Measurements from ENCODE around the gene PIAS2. TPM values are rescaled to one million over a fixed set of nuclear protein-coding genes. Genes with fewer than 3 reads are reported as not detected.

Gene PIAS2
- 7.7 TPM for polyA plus RNA-seq (2012; ENCODE audit: insufficient read length, low read depth)

DNA sequence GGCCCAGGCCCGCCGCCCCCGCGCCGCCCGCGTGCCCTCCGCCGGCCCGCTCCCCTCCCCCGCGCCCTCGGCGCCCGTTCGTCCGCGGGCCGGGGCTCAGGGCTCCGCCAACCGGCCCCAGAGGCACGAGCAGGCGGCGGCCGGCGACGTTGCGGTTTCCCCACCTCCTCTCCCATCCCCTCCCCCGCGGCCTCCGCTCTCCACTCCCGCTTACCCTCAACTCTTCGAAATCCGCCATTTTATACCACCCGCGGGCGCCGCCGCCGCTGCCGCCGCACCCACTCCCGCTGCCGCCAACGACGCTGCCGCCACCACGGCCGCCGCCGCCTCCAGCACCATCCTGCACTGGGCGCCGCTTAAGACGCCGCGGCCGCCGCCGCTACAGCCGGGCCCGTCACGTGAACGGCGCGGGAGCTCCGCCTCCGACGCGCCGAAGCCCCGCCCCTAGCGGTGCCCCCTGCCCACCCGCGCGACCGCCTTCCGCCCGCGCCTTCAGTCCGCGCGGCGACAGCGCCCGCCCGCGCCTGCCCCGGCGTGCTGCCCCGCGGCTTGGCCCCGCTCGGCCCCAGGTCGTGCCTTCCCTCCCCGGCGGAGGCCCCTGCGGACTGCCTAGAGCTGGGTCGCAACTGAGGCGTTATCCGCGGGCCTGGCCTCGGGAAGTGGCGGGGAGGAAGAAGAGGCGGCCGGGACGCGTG, at the start of gene PIAS2, which contains the start of gene KATNAL2:
Gene PIAS2, minus strand, starts transcription at position 400 of the 695 bp plus-strand sequence. Its CDS starts 162 bp downstream, at position 238.
Gene KATNAL2, plus strand, starts transcription at position 495 of the 695 bp plus-strand sequence. CDS start 29,271 bp downstream, outside the sequence.
- TF ChIP-seq POLR2AphosphoS5 (IDR thresholded peaks at IDR 0.05; ENCODE audit: low read depth, low read length) (peak; percentile 78), SIN3A (IDR thresholded peaks at IDR 0.05; ENCODE audit: borderline replicate concordance, insufficient read depth, low read length) (no peak), FOXP2 (optimal IDR thresholded peaks at IDR 0.05; ENCODE audit: borderline replicate concordance, extremely low read depth, extremely low read length, insufficient read depth) (peak; percentile 66)

DNA sequence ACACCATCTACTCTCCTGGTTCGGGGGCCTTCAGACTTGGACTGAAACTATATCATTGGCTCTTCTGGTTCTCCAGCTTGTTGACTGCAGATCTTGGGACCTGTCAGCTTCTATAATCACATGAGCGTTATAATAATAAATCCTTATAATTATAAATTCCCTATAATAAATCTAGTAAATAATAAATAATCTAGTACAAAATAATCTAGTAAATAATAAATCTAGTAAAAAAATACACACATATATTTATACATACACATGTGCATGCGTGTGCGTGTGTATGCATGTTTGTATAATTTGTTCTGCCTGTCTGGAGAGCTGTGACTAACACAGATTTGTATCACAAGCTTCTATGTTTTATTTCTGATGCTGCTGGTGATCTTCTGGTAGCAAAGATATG, 40.9 kb upstream of the PIAS2 start:
- TF ChIP-seq FOXP2 (optimal IDR thresholded peaks at IDR 0.05; ENCODE audit: borderline replicate concordance, extremely low read depth, extremely low read length, insufficient read depth), result no peak
- TF ChIP-seq SIN3A (IDR thresholded peaks at IDR 0.05; ENCODE audit: borderline replicate concordance, insufficient read depth, low read length), result no peak

GRCh38 chr18:46953195-46953594, 35.9 kb upstream of the PIAS2 start:
- TF ChIP-seq TAF1 (IDR thresholded peaks at IDR 0.05; ENCODE audit: borderline replicate concordance, insufficient read depth, low read length) (no peak), FOXP2 (optimal IDR thresholded peaks at IDR 0.05; ENCODE audit: borderline replicate concordance, extremely low read depth, extremely low read length, insufficient read depth) (no peak), POLR2AphosphoS5 (IDR thresholded peaks at IDR 0.05; ENCODE audit: low read depth, low read length) (no peak), SIN3A (IDR thresholded peaks at IDR 0.05; ENCODE audit: borderline replicate concordance, insufficient read depth, low read length) (no peak)
- TF ChIP-seq, protein P1, sequence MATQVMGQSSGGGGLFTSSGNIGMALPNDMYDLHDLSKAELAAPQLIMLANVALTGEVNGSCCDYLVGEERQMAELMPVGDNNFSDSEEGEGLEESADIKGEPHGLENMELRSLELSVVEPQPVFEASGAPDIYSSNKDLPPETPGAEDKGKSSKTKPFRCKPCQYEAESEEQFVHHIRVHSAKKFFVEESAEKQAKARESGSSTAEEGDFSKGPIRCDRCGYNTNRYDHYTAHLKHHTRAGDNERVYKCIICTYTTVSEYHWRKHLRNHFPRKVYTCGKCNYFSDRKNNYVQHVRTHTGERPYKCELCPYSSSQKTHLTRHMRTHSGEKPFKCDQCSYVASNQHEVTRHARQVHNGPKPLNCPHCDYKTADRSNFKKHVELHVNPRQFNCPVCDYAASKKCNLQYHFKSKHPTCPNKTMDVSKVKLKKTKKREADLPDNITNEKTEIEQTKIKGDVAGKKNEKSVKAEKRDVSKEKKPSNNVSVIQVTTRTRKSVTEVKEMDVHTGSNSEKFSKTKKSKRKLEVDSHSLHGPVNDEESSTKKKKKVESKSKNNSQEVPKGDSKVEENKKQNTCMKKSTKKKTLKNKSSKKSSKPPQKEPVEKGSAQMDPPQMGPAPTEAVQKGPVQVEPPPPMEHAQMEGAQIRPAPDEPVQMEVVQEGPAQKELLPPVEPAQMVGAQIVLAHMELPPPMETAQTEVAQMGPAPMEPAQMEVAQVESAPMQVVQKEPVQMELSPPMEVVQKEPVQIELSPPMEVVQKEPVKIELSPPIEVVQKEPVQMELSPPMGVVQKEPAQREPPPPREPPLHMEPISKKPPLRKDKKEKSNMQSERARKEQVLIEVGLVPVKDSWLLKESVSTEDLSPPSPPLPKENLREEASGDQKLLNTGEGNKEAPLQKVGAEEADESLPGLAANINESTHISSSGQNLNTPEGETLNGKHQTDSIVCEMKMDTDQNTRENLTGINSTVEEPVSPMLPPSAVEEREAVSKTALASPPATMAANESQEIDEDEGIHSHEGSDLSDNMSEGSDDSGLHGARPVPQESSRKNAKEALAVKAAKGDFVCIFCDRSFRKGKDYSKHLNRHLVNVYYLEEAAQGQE (IDR thresholded peaks at IDR 0.05; ENCODE audit: insufficient read depth in 1 of 2, low read depth in 2 of 2, low read length in 2 of 2), result no peak

DNA sequence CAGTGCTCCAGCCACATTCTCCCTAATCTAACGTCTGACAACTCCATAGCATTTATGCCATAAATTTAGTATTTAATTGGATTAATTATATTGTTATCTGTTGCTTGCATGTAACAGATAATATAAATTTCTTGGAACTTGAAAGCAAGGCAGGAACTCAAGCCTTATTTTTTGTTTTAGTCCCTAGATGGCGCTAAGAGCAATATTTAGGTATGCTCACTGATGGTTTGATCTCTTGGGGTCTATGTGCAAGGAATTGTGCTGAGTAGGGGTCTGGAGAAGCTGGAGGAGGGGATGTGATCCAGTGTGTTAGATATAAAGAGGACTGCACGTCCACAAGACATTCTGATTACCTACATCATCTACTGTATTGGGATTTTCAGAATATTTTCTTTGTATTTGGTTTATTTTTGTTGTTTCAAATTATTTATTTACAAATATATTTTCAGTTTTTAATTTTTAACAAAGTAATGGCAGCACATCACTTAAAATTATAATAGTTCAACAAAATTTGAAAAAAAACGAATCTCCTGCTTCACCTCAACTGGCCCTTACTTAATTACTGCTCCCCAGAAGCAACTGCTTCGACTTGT, 32.9 kb upstream of the PIAS2 start:
- TF ChIP-seq POLR2AphosphoS5 (IDR thresholded peaks at IDR 0.05; ENCODE audit: low read depth, low read length) (no peak), FOXP2 (optimal IDR thresholded peaks at IDR 0.05; ENCODE audit: borderline replicate concordance, extremely low read depth, extremely low read length, insufficient read depth) (no peak), TAF1 (IDR thresholded peaks at IDR 0.05; ENCODE audit: borderline replicate concordance, insufficient read depth, low read length) (no peak), SIN3A (IDR thresholded peaks at IDR 0.05; ENCODE audit: borderline replicate concordance, insufficient read depth, low read length) (no peak)
- TF ChIP-seq, protein P1 (IDR thresholded peaks at IDR 0.05; ENCODE audit: insufficient read depth in 1 of 2, low read depth in 2 of 2, low read length in 2 of 2), result no peak

GRCh38 chr18:46946656-46947282, 29.5 kb upstream of the PIAS2 start:
- no peak for TF ChIP-seq SIN3A (IDR thresholded peaks at IDR 0.05; ENCODE audit: borderline replicate concordance, insufficient read depth, low read length)

DNA sequence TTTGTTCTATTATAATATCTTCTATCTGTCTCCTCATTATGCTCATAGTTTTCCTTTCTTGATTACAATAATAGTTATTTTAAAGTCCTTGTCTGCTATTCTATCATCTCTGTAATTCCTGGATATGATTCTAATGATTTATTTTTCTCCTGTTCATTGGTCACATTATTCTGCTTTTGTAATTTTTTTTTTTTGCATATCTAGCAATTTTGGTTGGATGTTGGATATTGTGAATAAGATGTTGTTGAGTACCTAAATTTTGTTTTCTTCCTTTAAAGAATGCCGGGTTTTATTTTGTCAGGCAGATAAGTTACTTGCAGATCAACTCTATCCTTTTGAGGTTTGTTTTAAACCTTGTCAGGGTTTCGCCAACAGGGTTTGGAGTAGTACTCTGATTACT, 25.3 kb upstream of the PIAS2 start:
- no peak for TF ChIP-seq POLR2AphosphoS5 (IDR thresholded peaks at IDR 0.05; ENCODE audit: low read depth, low read length)

GRCh38 chr18:46939998-46940571, 22.8 kb upstream of the PIAS2 start:
- TF ChIP-seq FOXP2 (optimal IDR thresholded peaks at IDR 0.05; ENCODE audit: borderline replicate concordance, extremely low read depth, extremely low read length, insufficient read depth), result no peak
- TF ChIP-seq SIN3A (IDR thresholded peaks at IDR 0.05; ENCODE audit: borderline replicate concordance, insufficient read depth, low read length), result no peak
- TF ChIP-seq, protein P1 (IDR thresholded peaks at IDR 0.05; ENCODE audit: insufficient read depth in 1 of 2, low read depth in 2 of 2, low read length in 2 of 2), result no peak
- no peak for TF ChIP-seq POLR2AphosphoS5 (IDR thresholded peaks at IDR 0.05; ENCODE audit: low read depth, low read length)
- no peak for TF ChIP-seq TAF1 (IDR thresholded peaks at IDR 0.05; ENCODE audit: borderline replicate concordance, insufficient read depth, low read length)

All from PFSK-1 (cell line).